Measurements from ENCODE around the gene RBM15. TPM values are rescaled to one million over a fixed set of nuclear protein-coding genes. Genes with fewer than 3 reads are reported as not detected.

The RBM15 gene
- polyA plus RNA-seq, 4 donors = 9.6 to 15.0 (median 11.5) TPM

GRCh38 chr1:110393691-110394492, 54.7 kb downstream of the RBM15 start:
- DNase-seq (ENCODE audit: low read depth in 4 of 4, low spot score in 2 of 4) = no peak

- no peak for DNase-seq (ENCODE audit: low read depth in 4 of 4, low spot score in 2 of 4)
Observed at GRCh38 chr1:110394493-110394820, 55.3 kb downstream of the RBM15 start.

Other genes with a start within 250 kb of the RBM15 start
- not detected for gene UBL4B, start 226.9 kb upstream of the RBM15 start, polyA plus RNA-seq (ENCODE audit: insufficient read length in 4 of 4)
- gene SLC6A17, start 188.9 kb upstream of the RBM15 start, polyA plus RNA-seq (ENCODE audit: insufficient read length in 4 of 4) = 1 to 10 TPM in 2 of 4 donors, under 1 TPM in 2; 0.66 to 1.1 (median 0.96) TPM
- gene KCNC4, start 129.1 kb upstream of the RBM15 start, polyA plus RNA-seq (ENCODE audit: insufficient read length in 4 of 4) = 1 to 10 TPM; 4.6 to 7.3 (median 6.3) TPM
- gene SLC16A4, start 51.6 kb downstream of the RBM15 start, polyA plus RNA-seq (ENCODE audit: insufficient read length in 4 of 4) = 100 to 1,000 TPM in 1 of 4 donors, 10 to 100 TPM in 3; 59.4 to 116 (median 82.1) TPM
- 100 to 1,000 TPM; 258 to 299 (median 274) TPM for gene LAMTOR5, start 68.3 kb downstream of the RBM15 start, polyA plus RNA-seq (ENCODE audit: insufficient read length in 4 of 4)
- under 1 TPM; 0.13 to 0.96 (median 0.41) TPM for gene PROK1, start 111.8 kb downstream of the RBM15 start, polyA plus RNA-seq (ENCODE audit: insufficient read length in 4 of 4)
- gene KCNA10, start 179.8 kb downstream of the RBM15 start, polyA plus RNA-seq (ENCODE audit: insufficient read length in 4 of 4) = not detected